WTC11 (cell line): ENCODE measurements around the gene CDH20. TPM values are rescaled to one million over a fixed set of nuclear protein-coding genes. Genes with fewer than 3 reads are reported as not detected.

Experiments
- ATAC-seq: fragments of 200-7000 bp; cut with Tn5 transposase; 2 replicates; pipeline ENCODE4 v1.10.0; 2021; ENCODE audit warnings: mild to moderate bottlenecking, moderate library complexity
- CTCF ChIA-PET: fragments of 300-600 bp; sonication (Branson Sonifier 250); formaldehyde crosslinking; loops from one replicate; lab custom pipeline; 2021; ENCODE audit warnings: antibody characterized with exemption; lab: Charles Lee
- POLR2A ChIA-PET: fragments of 350-600 bp; sonication (Branson Sonifier 250); formaldehyde crosslinking; loops from one replicate; lab custom pipeline; 2021; ENCODE audit warnings: antibody characterized with exemption; lab: Charles Lee
- DNase-seq: peaks from one replicate; pipeline ENCODE4 v3.0.0; 2021; ENCODE audit warnings: low spot score
- H3K27ac Mint-ChIP-seq: 2 replicates; pipeline ENCODE4 v1.8.0; 2021; ENCODE audit warnings: mixed read lengths
- H3K27me3 Mint-ChIP-seq: 2 replicates; pipeline ENCODE4 v1.8.0; 2021; ENCODE audit warnings: low read depth, mild to moderate bottlenecking, moderate library complexity, mixed read lengths
- H3K36me3 Mint-ChIP-seq: 2 replicates; pipeline ENCODE4 v1.8.0; 2021; ENCODE audit warnings: mixed read lengths
- H3K4me1 Mint-ChIP-seq: 2 replicates; pipeline ENCODE4 v1.8.0; 2022; ENCODE audit warnings: mixed read lengths
- H3K4me3 Mint-ChIP-seq: 2 replicates; pipeline ENCODE4 v1.8.0; 2021; ENCODE audit warnings: mild to moderate bottlenecking, moderate library complexity, mixed read lengths
- H3K9me3 Mint-ChIP-seq: 2 replicates; pipeline ENCODE4 v1.8.0; 2021; ENCODE audit warnings: mixed read lengths
- AFF4 ChIP-seq: sonication (generic); formaldehyde crosslinking; IDR thresholded peaks from 2 replicates; pipeline ENCODE4 v1.8.1; 2023; ENCODE audit warnings: mild to moderate bottlenecking, missing genetic modification reagents, borderline replicate concordance
- ATF6 ChIP-seq: sonication (generic); formaldehyde crosslinking; IDR thresholded peaks from 2 replicates; pipeline ENCODE4 v1.8.1; 2023; ENCODE audit warnings: mild to moderate bottlenecking, missing genetic modification reagents
- E2F4 ChIP-seq: sonication (generic); formaldehyde crosslinking; IDR thresholded peaks from 2 replicates; pipeline ENCODE4 v1.8.1; 2022; ENCODE audit warnings: low read depth, mild to moderate bottlenecking, moderate library complexity, missing genetic modification reagents, borderline replicate concordance
- EMX1 ChIP-seq: fragments of 250-450 bp; sonication (Bioruptor Pico); IDR thresholded peaks from 2 replicates; pipeline ENCODE4 v1.8.0; 2021; ENCODE audit warnings: mild to moderate bottlenecking
- ETV6 ChIP-seq: sonication (generic); formaldehyde crosslinking; IDR thresholded peaks from 2 replicates; pipeline ENCODE4 v1.8.1; 2022; ENCODE audit warnings: mild to moderate bottlenecking, missing genetic modification reagents
- GRHL2 ChIP-seq: fragments of 250-450 bp; sonication (Bioruptor Pico); IDR thresholded peaks from 2 replicates; pipeline ENCODE4 v1.8.0; 2022; ENCODE audit warnings: mild to moderate bottlenecking, moderate library complexity; ENCODE audit not compliant: insufficient replicate concordance, severe bottlenecking
- HMGA2 ChIP-seq: fragments of 250-450 bp; sonication (Bioruptor Pico); IDR thresholded peaks from 2 replicates; pipeline ENCODE4 v1.4.0; 2021; ENCODE audit warnings: mild to moderate bottlenecking, moderate library complexity
- IRF2 ChIP-seq: sonication (generic); formaldehyde crosslinking; IDR thresholded peaks from 2 replicates; pipeline ENCODE4 v1.8.0; 2022; ENCODE audit warnings: low read depth, missing genetic modification reagents, borderline replicate concordance
- NR1H2 ChIP-seq: sonication (generic); formaldehyde crosslinking; IDR thresholded peaks from 2 replicates; pipeline ENCODE4 v1.9.0; 2021; ENCODE audit warnings: mild to moderate bottlenecking, moderate library complexity, missing genetic modification reagents
- PRRX2 ChIP-seq: fragments of 250-450 bp; sonication (Bioruptor Pico); IDR thresholded peaks from 2 replicates; pipeline ENCODE4 v1.8.0; 2021; ENCODE audit warnings: mild to moderate bottlenecking
- ZNF138 ChIP-seq: sonication (generic); formaldehyde crosslinking; conservative IDR thresholded peaks from 2 replicates; pipeline ENCODE4 v1.8.1; 2022; ENCODE audit warnings: mild to moderate bottlenecking, moderate library complexity, missing genetic modification reagents
- ZNF416 ChIP-seq: fragments of 250-450 bp; sonication (Bioruptor Pico); IDR thresholded peaks from 2 replicates; pipeline ENCODE4 v1.9.0; 2021; ENCODE audit warnings: mild to moderate bottlenecking, inconsistent platforms
- total RNA-seq: library from RNA; stranded (reverse); gene quantifications from 3 replicates; pipeline ENCODE4 v1.2.3, GENCODE V29; 2021
- TF ChIP-seq, protein P1 (sequence below): sonication (generic); formaldehyde crosslinking; IDR thresholded peaks from 2 replicates; pipeline ENCODE4 v1.8.1; 2022; ENCODE audit warnings: missing genetic modification reagents, borderline replicate concordance
- TF ChIP-seq, protein P2 (sequence below): sonication (generic); formaldehyde crosslinking; IDR thresholded peaks from 2 replicates; pipeline ENCODE4 v1.8.0; 2022; ENCODE audit warnings: missing genetic modification reagents
- TF ChIP-seq, protein P3 (sequence below): fragments of 250-450 bp; sonication (Bioruptor Pico); IDR thresholded peaks from 2 replicates; pipeline ENCODE4 v1.8.0; 2021; ENCODE audit warnings: mild to moderate bottlenecking

CDH20 gene
- total RNA-seq, 1 experiment from 2014 or later: 0.39 TPM

DNA sequence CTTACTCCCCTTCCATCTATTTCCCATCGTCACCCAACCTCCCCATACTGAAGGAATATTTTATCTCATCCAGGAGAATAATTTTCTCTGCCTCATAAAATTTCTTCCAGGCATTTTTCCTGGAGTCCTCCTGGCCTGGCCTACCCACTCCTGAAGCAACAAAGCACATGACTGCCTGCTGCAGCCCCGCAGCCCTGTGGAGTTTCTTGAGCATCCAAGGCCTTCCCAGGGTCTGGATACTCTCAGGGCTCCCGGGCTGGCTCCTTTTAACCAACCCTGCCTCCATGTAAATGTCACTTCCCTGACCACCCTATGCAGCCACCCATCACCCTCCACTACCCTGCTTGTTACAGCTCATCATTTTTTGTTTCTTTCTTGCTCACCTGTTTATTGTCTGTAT, 64.0 kb downstream of the CDH20 start:
- POLR2A ChIA-PET: no interaction called here

More for the DNA sequence above, 64.0 kb downstream of the CDH20 start:
- DNase-seq: no peak
- Mint-ChIP-seq H3K4me1 (no peaks in the 10 kb centered on the region), H3K36me3 (no peaks in the 10 kb centered on the region), H3K9me3 (no peaks in the 10 kb centered on the region), H3K27me3 (no peaks in the 10 kb centered on the region), H3K27ac (no peak overlapping the region), H3K4me3 (no peak overlapping the region)
- CTCF ChIA-PET: no interaction called here
- TF ChIP-seq ETV6 (no peak), PRRX2 (CRISPR knock-in tag) (no peak), ATF6 (no peak), NR1H2 (CRISPR knock-in tag) (no peak), HMGA2 (no peak), AFF4 (CRISPR knock-in tag) (no peak), EMX1 (CRISPR knock-in tag) (no peak), ZNF416 (CRISPR knock-in tag) (no peak), GRHL2 (CRISPR knock-in tag) (no peak), E2F4 (no peak), ZNF138 (no peak), IRF2 (CRISPR knock-in tag) (no peak)
- TF ChIP-seq, protein P1, sequence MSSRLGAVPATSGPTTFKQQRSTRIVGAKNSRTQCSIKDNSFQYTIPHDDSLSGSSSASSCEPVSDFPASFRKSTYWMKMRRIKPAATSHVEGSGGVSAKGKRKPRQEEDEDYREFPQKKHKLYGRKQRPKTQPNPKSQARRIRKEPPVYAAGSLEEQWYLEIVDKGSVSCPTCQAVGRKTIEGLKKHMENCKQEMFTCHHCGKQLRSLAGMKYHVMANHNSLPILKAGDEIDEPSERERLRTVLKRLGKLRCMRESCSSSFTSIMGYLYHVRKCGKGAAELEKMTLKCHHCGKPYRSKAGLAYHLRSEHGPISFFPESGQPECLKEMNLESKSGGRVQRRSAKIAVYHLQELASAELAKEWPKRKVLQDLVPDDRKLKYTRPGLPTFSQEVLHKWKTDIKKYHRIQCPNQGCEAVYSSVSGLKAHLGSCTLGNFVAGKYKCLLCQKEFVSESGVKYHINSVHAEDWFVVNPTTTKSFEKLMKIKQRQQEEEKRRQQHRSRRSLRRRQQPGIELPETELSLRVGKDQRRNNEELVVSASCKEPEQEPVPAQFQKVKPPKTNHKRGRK (CRISPR knock-in tag): no peak
- TF ChIP-seq, protein P2, sequence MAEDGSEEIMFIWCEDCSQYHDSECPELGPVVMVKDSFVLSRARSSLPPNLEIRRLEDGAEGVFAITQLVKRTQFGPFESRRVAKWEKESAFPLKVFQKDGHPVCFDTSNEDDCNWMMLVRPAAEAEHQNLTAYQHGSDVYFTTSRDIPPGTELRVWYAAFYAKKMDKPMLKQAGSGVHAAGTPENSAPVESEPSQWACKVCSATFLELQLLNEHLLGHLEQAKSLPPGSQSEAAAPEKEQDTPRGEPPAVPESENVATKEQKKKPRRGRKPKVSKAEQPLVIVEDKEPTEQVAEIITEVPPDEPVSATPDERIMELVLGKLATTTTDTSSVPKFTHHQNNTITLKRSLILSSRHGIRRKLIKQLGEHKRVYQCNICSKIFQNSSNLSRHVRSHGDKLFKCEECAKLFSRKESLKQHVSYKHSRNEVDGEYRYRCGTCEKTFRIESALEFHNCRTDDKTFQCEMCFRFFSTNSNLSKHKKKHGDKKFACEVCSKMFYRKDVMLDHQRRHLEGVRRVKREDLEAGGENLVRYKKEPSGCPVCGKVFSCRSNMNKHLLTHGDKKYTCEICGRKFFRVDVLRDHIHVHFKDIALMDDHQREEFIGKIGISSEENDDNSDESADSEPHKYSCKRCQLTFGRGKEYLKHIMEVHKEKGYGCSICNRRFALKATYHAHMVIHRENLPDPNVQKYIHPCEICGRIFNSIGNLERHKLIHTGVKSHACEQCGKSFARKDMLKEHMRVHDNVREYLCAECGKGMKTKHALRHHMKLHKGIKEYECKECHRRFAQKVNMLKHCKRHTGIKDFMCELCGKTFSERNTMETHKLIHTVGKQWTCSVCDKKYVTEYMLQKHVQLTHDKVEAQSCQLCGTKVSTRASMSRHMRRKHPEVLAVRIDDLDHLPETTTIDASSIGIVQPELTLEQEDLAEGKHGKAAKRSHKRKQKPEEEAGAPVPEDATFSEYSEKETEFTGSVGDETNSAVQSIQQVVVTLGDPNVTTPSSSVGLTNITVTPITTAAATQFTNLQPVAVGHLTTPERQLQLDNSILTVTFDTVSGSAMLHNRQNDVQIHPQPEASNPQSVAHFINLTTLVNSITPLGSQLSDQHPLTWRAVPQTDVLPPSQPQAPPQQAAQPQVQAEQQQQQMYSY (CRISPR knock-in tag): no peak
- TF ChIP-seq, protein P3, sequence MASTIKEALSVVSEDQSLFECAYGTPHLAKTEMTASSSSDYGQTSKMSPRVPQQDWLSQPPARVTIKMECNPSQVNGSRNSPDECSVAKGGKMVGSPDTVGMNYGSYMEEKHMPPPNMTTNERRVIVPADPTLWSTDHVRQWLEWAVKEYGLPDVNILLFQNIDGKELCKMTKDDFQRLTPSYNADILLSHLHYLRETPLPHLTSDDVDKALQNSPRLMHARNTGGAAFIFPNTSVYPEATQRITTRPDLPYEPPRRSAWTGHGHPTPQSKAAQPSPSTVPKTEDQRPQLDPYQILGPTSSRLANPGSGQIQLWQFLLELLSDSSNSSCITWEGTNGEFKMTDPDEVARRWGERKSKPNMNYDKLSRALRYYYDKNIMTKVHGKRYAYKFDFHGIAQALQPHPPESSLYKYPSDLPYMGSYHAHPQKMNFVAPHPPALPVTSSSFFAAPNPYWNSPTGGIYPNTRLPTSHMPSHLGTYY (CRISPR knock-in tag): no peak
- ATAC-seq: no peak
